CD8-positive, alpha-beta memory T cell (primary cell): Measurements from ENCODE around the gene SCAND1. TPM values are rescaled to one million over a fixed set of nuclear protein-coding genes. Genes with fewer than 3 reads are reported as not detected.

Experiments used
- CTCF ChIA-PET: fragments of 350-600 bp; sonication (Branson Sonifier 250); formaldehyde crosslinking; loops from one replicate; lab custom pipeline; 2021; ENCODE audit warnings: antibody characterized with exemption; lab: Charles Lee
- POLR2A ChIA-PET: fragments of 350-600 bp; sonication (Branson Sonifier 250); formaldehyde crosslinking; loops from one replicate; lab custom pipeline; 2021; ENCODE audit warnings: antibody characterized with exemption; lab: Charles Lee
- DNase-seq, 5 donors: peaks; one replicate each; pipeline versions ENCODE4 v3.0.0 to v3.0.0-alpha.2; 2020 to 2022; ENCODE audit warnings: mixed read lengths in 1 of 5
- H3K27ac ChIP-seq: one replicate; pipeline ENCODE4 v1.7.0; 2013; ENCODE audit warnings: low read depth, mild to moderate bottlenecking, low read length, moderate library complexity
- H3K27me3 ChIP-seq: 2 replicates; pipeline ENCODE4 v1.7.0; 2013; ENCODE audit warnings: low read length, mild to moderate bottlenecking; ENCODE audit not compliant: insufficient read depth, poor library complexity, severe bottlenecking
- H3K36me3 ChIP-seq: 2 replicates; pipeline ENCODE4 v1.7.0; 2013; ENCODE audit warnings: mild to moderate bottlenecking, low read length, moderate library complexity; ENCODE audit not compliant: insufficient read depth
- H3K4me1 ChIP-seq: 2 replicates; pipeline ENCODE4 v1.7.0; 2013; ENCODE audit warnings: mild to moderate bottlenecking, low read length, moderate library complexity; ENCODE audit not compliant: insufficient read depth
- H3K4me3 ChIP-seq: 2 replicates; pipeline ENCODE4 v1.7.0; 2013; ENCODE audit warnings: mild to moderate bottlenecking, low read length
- H3K9me3 ChIP-seq: 2 replicates; pipeline ENCODE4 v1.7.0; 2013; ENCODE audit warnings: mild to moderate bottlenecking, low read length
- H3K27ac Mint-ChIP-seq, 8 donors: one replicate each; pipeline ENCODE4 v1.8.0; 2020 to 2021; ENCODE audit warnings: mixed read lengths in 8 of 8, mild to moderate bottlenecking in 6 of 8, inconsistent platforms in 3 of 8, moderate library complexity in 3 of 8
- H3K27me3 Mint-ChIP-seq, 2 donors: one replicate each; pipeline ENCODE4 v1.8.0; 2020 to 2021; ENCODE audit warnings: mixed read lengths in 2 of 2, mild to moderate bottlenecking in 1 of 2, moderate library complexity in 1 of 2
- H3K36me3 Mint-ChIP-seq, 3 donors: one replicate each; pipeline ENCODE4 v1.8.0; 2020 to 2021; ENCODE audit warnings: mixed read lengths in 3 of 3, inconsistent platforms in 1 of 3, mild to moderate bottlenecking in 1 of 3
- H3K4me1 Mint-ChIP-seq, 3 donors: one replicate each; pipeline ENCODE4 v1.8.0; 2020 to 2021; ENCODE audit warnings: mixed read lengths in 3 of 3, inconsistent platforms in 1 of 3, mild to moderate bottlenecking in 1 of 3
- H3K4me3 Mint-ChIP-seq, 7 donors: one replicate each; pipeline ENCODE4 v1.8.0; 2020 to 2021; ENCODE audit warnings: mixed read lengths in 7 of 7, mild to moderate bottlenecking in 6 of 7, moderate library complexity in 4 of 7, inconsistent platforms in 2 of 7
- H3K9me3 Mint-ChIP-seq, 5 donors: one replicate each; pipeline ENCODE4 v1.8.0; 2020 to 2022; ENCODE audit warnings: mixed read lengths in 5 of 5, mild to moderate bottlenecking in 3 of 5, moderate library complexity in 2 of 5, inconsistent platforms in 1 of 5
- polyA plus RNA-seq: library from polyadenylated mRNA; unstranded; fragments of 300-500 nt; fragmentation: Illumina TruSeq; gene quantifications from one replicate; pipeline ENCODE4 v1.2.3, GENCODE V29; 2021
- total RNA-seq, 2 experiments: library from RNA; stranded (reverse); gene quantifications; one replicate each; pipeline ENCODE4 v1.2.3, GENCODE V29; 2021

SCAND1 gene
- total and polyA plus RNA-seq, 3 experiments from 2014 or later = 50.8 to 177 (median 55.8) TPM

GRCh38 chr20:35903843-35904242 is 50.5 kb downstream of the SCAND1 start:
- no peaks in the 10 kb centered on the region for H3K27me3 ChIP-seq
- no peak overlapping the region for H3K4me3 ChIP-seq
- no peak overlapping the region for H3K27ac ChIP-seq
- H3K36me3 Mint-ChIP-seq = peaks cover 9 to 89% (median 21%) of the 10 kb centered on the region in 3 donors
- H3K9me3 Mint-ChIP-seq = no peaks in the 10 kb centered on the region
- peaks cover 14% of the 10 kb centered on the region for H3K4me1 ChIP-seq
- H3K4me1 Mint-ChIP-seq = peaks cover 20 to 51% (median 40%) of the 10 kb centered on the region in 3 donors
- no peak overlapping the region for H3K4me3 Mint-ChIP-seq
- H3K27me3 Mint-ChIP-seq = no peaks in the 10 kb centered on the region
- no peak overlapping the region for H3K27ac Mint-ChIP-seq
- ChIA-PET CTCF (no interaction called here), POLR2A (no interaction called here)
- H3K9me3 ChIP-seq = no peaks in the 10 kb centered on the region
- peaks cover 8% of the 10 kb centered on the region for H3K36me3 ChIP-seq
- DNase-seq = no peak

Other genes with a start within 250 kb of the SCAND1 start
- 100 to 1,000 TPM; 349 to 352 TPM for gene RBM39, start 212.2 kb downstream of the SCAND1 start, total RNA-seq
- gene RBM39, start 212.2 kb downstream of the SCAND1 start, polyA plus RNA-seq = 157 TPM
- 10 to 100 TPM; 53.9 to 54.3 TPM for gene PHF20, start 182.5 kb downstream of the SCAND1 start, total RNA-seq
- gene PHF20, start 182.5 kb downstream of the SCAND1 start, polyA plus RNA-seq = 124 TPM
- gene CNBD2, start 14.1 kb upstream of the SCAND1 start, total RNA-seq = 1 to 10 TPM; 3.7 to 5.4 TPM
- gene CNBD2, start 14.1 kb upstream of the SCAND1 start, polyA plus RNA-seq = 9.5 TPM
- under 1 TPM; 0.29 to 0.35 TPM for gene EPB41L1, start 200.2 kb upstream of the SCAND1 start, total RNA-seq
- gene EPB41L1, start 200.2 kb upstream of the SCAND1 start, polyA plus RNA-seq = not detected